Mesendoderm (in vitro differentiated cells): ENCODE data around the gene WNT3A.

Experiments
- DNase-seq: peaks from one replicate; pipeline ENCODE4 v3.0.0; 2013
- H2AK5ac ChIP-seq: 2 replicates; pipeline ENCODE4 v1.6.1; 2013; ENCODE audit warnings: low read length, inconsistent platforms
- H2BK120ac ChIP-seq: 2 replicates; pipeline ENCODE4 v1.6.1; 2013; ENCODE audit warnings: low read depth, mild to moderate bottlenecking, low read length, moderate library complexity, mixed read lengths
- H2BK15ac ChIP-seq: replicated peaks from 2 replicates; pipeline ENCODE4 v1.6.1; 2013; ENCODE audit warnings: low read depth, mild to moderate bottlenecking, moderate library complexity
- H2BK5ac ChIP-seq: 2 replicates; pipeline ENCODE4 v1.6.1; 2013; ENCODE audit warnings: low read length, inconsistent platforms
- H3K18ac ChIP-seq: 2 replicates; pipeline ENCODE4 v1.6.1; 2013; ENCODE audit warnings: mild to moderate bottlenecking, low read length, mixed read lengths
- H3K23ac ChIP-seq: one replicate; pipeline ENCODE4 v1.6.1; 2013; ENCODE audit warnings: low read length
- H3K27ac ChIP-seq: 2 replicates; pipeline ENCODE4 v1.5.1; 2013; ENCODE audit warnings: low read depth, mild to moderate bottlenecking, inconsistent platforms, low read length, moderate library complexity
- H3K27me3 ChIP-seq: 2 replicates; pipeline ENCODE4 v1.6.1; 2013; ENCODE audit warnings: low read length, control low read depth, mild to moderate bottlenecking, inconsistent platforms; ENCODE audit not compliant: insufficient read depth, poor library complexity
- H3K36me3 ChIP-seq: 2 replicates; pipeline ENCODE4 v1.6.1; 2013; ENCODE audit warnings: low read length, inconsistent platforms; ENCODE audit not compliant: control insufficient read depth, insufficient read depth
- H3K4ac ChIP-seq: one replicate; pipeline ENCODE4 v1.6.1; 2013; ENCODE audit warnings: low read depth, mild to moderate bottlenecking, low read length, moderate library complexity
- H3K4me1 ChIP-seq: 2 replicates; pipeline ENCODE4 v1.6.1; 2013; ENCODE audit warnings: low read depth, low read length, inconsistent platforms; ENCODE audit not compliant: control insufficient read depth
- H3K4me2 ChIP-seq: 2 replicates; pipeline ENCODE4 v1.6.1; 2013; ENCODE audit warnings: low read length
- H3K4me3 ChIP-seq: 2 replicates; pipeline ENCODE4 v1.5.1; 2013; ENCODE audit warnings: mild to moderate bottlenecking, low read length
- H3K56ac ChIP-seq: one replicate; pipeline ENCODE4 v1.6.1; 2013; ENCODE audit warnings: low read length
- H3K79me1 ChIP-seq: 2 replicates; pipeline ENCODE4 v1.6.1; 2013; ENCODE audit warnings: low read length, inconsistent platforms
- H3K79me2 ChIP-seq: 2 replicates; pipeline ENCODE4 v1.6.1; 2013; ENCODE audit warnings: mild to moderate bottlenecking, low read length; ENCODE audit not compliant: control insufficient read depth, insufficient read depth
- H3K9ac ChIP-seq: 2 replicates; pipeline ENCODE4 v1.6.1; 2013; ENCODE audit warnings: low read length, inconsistent platforms
- H4K5ac ChIP-seq: one replicate; pipeline ENCODE4 v1.6.1; 2013; ENCODE audit warnings: low read length
- H4K8ac ChIP-seq: one replicate; pipeline ENCODE4 v1.6.1; 2013; ENCODE audit warnings: low read depth, mild to moderate bottlenecking, control low read depth, low read length, moderate library complexity
- WGBS: extraction: QIAGEN DNeasy Blood & Tissue Kit; methylation state at CpG from one replicate; pipeline ENCODE4 v1.1.7; 2013; ENCODE audit warnings: low lambda C conversion rate, missing lambda C conversion rate; ENCODE audit not compliant: insufficient coverage; ENCODE audit errors: extremely low coverage; 5-methylcytosine and 5-hydroxymethylcytosine counted together

The WNT3A gene

DNA sequence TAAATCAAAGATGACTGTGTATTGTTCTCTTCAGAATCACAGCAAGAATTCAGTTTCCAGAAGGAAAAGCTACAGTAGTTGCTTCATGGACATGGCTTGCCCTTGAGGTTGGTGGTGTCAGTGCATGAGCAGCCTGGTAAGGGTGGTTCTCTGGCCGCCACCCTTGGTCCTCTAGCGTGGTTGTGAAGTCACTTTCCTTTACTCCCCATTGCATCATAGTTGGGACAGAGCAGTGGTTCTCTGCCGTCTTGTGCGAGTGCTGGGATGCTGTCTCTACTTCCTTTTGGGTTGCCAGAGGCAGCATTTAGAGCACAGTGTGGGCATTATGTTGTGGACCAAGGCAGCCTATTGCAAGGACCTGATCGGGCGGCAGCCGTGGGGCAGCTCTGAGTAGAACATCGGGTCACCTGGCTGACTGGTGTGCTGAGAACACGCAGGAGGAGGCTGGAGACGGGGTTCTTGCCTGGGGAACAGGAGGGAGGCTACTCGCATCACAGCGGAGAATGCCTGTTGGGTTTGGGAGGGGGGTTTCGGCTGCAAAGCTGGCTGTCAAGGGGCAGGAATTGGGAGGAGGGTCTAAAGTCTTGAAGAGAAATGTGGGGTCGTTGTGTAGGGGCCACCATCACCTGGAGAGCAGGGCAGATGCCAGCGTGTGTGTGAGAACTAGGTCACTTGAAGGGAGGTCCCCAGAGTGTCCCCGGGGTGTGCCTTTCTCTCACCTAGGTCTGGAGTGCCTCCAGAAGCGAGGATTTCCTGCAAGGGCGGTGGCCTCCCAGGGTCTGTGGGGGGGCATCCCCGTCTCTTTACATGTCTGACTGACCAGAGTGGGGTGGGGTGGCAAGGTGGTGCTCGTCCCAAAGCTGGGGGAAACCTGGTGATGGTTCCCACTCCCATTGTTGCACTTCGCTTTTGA, 82.0 kb downstream of the WNT3A start:
- H2AK5ac ChIP-seq: no peak overlapping the region
- no CpG with 5 or more reads among the region's 21 CpGs for WGBS
- H3K36me3 ChIP-seq: peaks cover 10% of the 10 kb centered on the region
- H2BK120ac ChIP-seq: no peak overlapping the region
- H4K5ac ChIP-seq: no peak overlapping the region
- H3K27ac ChIP-seq: no peak overlapping the region
- no peak overlapping the region for H3K9ac ChIP-seq
- peaks cover 100% of the 10 kb centered on the region for H3K79me2 ChIP-seq
- H3K4ac ChIP-seq: no peak overlapping the region
- no peak for DNase-seq
- H3K56ac ChIP-seq: no peak overlapping the region
- H3K4me2 ChIP-seq: no peak overlapping the region
- no peak overlapping the region for H3K18ac ChIP-seq
- H2BK5ac ChIP-seq: no peak overlapping the region
- H3K4me3 ChIP-seq: no peak overlapping the region
- H3K27me3 ChIP-seq: no peaks in the 10 kb centered on the region
- peak overlapping the region; percentile 86 for H3K23ac ChIP-seq
- peaks cover 21% of the 10 kb centered on the region for H3K4me1 ChIP-seq
- H4K8ac ChIP-seq: no peak overlapping the region
- no peak overlapping the region for H2BK15ac ChIP-seq
- H3K79me1 ChIP-seq: peaks cover 5% of the 10 kb centered on the region

DNA sequence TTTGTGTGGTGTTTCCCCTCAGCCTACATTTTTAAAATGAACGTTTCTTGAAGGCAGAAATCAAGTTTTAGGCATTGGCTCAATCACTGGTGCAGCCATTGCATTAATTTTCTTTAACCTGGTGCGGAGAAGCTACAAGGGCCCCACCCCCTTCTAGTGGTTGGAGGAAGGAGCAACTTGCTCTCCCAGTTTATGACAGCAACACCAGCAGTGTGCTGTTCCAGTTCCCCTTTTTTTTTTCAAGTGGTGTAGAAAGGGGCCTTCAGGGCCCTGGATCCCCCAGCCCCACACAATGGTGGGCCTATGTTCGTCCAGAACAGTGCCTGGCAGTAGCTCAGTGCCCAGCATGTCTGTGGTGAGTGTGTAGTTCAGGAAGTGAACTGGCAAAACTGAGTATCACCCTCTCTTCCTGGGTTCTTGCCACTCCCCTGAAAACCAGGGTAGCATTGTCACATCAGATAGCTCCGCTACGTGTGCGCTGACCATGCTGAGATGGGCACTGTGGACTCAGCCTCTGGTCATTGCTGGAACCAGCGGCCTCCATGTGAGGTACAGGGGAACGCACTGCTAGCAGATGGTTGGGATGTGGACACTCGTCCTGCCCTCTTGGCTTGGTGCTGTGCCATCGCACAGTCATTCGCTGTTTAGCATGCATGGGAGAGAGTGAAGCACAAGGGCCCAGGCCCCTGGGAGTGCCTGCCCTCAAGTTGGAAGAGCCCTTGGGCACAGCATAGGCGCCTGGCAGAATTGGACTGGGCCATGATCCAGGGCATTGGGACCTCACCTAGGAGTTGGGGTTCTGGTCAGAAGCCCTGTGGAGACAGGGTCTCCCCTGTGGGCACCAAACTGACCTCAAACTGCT, 83.0 kb downstream of the WNT3A start:
- no peak for DNase-seq

DNA sequence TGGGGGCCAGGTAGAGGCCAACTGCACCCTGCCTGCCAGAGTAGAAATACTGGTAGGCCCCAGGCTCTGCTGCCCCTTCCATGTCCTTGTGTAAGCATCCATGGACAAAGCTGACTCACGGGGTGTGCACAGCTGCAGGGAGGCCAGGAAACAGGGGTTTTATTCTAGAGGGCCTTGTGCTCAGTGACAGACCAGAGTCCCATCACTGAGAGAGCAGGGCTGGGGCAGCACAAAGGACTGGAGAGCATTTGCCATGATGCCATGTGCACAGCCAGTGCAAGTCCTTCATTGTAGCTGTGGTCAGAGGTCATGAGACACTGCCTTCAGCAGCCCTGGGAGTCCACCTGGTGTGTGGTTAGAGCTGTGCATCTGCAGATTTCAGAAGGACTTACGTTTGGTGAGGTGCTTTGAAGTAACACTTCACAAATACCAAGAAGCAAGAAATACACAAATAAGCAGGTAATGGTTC, 83.8 kb downstream of the WNT3A start:
- Histone ChIP-seq H3K9ac (no peak overlapping the region), H3K4me1 (peaks cover 13% of the 10 kb centered on the region), H3K27ac (no peak overlapping the region), H4K8ac (no peak overlapping the region), H3K4me3 (no peak overlapping the region), H2BK15ac (no peak overlapping the region), H3K23ac (no peak overlapping the region), H3K56ac (no peak overlapping the region), H2BK5ac (no peak overlapping the region), H2AK5ac (no peak overlapping the region), H2BK120ac (no peak overlapping the region), H3K4ac (no peak overlapping the region), H3K27me3 (no peaks in the 10 kb centered on the region), H4K5ac (no peak overlapping the region), H3K79me2 (peaks cover 100% of the 10 kb centered on the region), H3K4me2 (no peak overlapping the region), H3K18ac (no peak overlapping the region), H3K79me1 (peaks cover 6% of the 10 kb centered on the region), H3K36me3 (peaks cover 10% of the 10 kb centered on the region)
- no CpG with 5 or more reads among the region's 2 CpGs for WGBS
- DNase-seq: no peak

More for the DNA sequence above, 83.0 kb downstream of the WNT3A start:
- WGBS: no CpG with 5 or more reads among the region's 12 CpGs
- Histone ChIP-seq H4K5ac (no peak overlapping the region), H3K4me3 (no peak overlapping the region), H2AK5ac (no peak overlapping the region), H3K4me1 (peaks cover 17% of the 10 kb centered on the region), H3K27ac (no peak overlapping the region), H3K4me2 (no peak overlapping the region), H3K23ac (no peak overlapping the region), H2BK15ac (no peak overlapping the region), H3K79me1 (peaks cover 5% of the 10 kb centered on the region), H3K36me3 (peaks cover 10% of the 10 kb centered on the region), H2BK120ac (no peak overlapping the region), H3K27me3 (no peaks in the 10 kb centered on the region), H3K9ac (no peak overlapping the region), H3K79me2 (peaks cover 100% of the 10 kb centered on the region), H3K56ac (no peak overlapping the region), H3K4ac (no peak overlapping the region), H4K8ac (no peak overlapping the region), H2BK5ac (no peak overlapping the region), H3K18ac (no peak overlapping the region)

DNA sequence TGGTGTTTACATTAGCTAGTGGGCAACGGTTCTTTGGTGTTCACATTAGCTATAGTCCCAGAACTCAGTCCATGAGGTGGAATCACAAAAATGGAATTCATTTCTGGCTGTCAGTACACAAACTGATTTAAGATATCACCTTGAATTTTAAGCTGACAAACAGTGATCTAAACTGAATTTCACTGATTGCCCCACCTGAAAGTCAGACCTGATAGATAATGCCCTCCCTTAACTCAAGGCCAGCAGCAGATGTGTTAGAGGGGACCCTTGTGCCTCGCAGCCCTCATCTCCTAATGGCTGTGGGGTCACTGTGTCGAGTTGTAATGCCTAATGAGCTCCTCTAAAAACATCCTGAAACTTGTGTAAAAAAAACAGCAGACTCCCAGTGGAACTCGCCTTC, 84.3 kb downstream of the WNT3A start:
- no CpG with 5 or more reads among the region's 4 CpGs for WGBS
- Histone ChIP-seq H3K4me3 (no peak overlapping the region), H3K79me1 (peaks cover 5% of the 10 kb centered on the region), H3K27me3 (no peaks in the 10 kb centered on the region), H2BK120ac (no peak overlapping the region), H4K5ac (no peak overlapping the region), H2BK5ac (no peak overlapping the region), H3K9ac (no peak overlapping the region), H3K27ac (no peak overlapping the region), H4K8ac (no peak overlapping the region), H3K4me1 (peaks cover 9% of the 10 kb centered on the region), H3K4me2 (no peak overlapping the region), H3K79me2 (peaks cover 100% of the 10 kb centered on the region), H3K36me3 (peaks cover 10% of the 10 kb centered on the region), H2BK15ac (no peak overlapping the region), H2AK5ac (no peak overlapping the region), H3K23ac (no peak overlapping the region), H3K56ac (no peak overlapping the region), H3K18ac (no peak overlapping the region), H3K4ac (no peak overlapping the region)
- no peak for DNase-seq

DNA sequence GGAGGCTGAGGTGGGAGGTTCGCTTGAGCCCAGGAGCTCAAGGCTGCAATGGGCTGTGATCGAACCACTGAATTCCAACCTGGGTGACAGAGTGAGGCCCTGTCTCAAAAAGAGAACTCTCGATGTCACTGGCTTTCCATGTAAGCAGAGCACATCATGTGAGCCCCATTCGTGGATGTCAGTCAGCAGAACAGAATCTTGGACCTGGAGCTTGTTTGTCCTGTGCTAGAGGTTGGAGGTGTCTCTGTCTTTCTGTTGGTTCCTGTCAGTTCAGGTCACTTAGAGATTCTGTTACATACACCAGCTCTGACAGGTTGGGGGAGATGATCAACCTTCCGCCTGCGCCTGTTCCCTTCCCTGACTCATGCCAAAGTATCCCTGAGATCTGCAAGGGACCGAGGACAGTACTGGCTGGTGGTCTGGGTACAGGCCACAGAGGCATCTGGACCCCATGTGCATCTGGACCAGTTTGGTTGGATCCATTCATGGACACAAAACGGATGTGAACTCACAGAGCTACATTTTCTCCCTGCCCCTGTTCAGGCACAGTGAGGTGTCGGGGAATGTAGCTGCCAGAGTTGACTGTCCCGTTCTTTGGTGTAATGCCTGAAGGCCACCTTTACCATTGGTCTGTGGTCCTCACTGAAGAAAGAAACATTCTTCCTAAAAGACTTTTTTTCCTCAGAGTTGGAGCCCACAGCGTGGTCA, 85.7 kb downstream of the WNT3A start:
- Histone ChIP-seq H3K4me2 (no peak overlapping the region), H3K23ac (no peak overlapping the region), H3K79me2 (peaks cover 100% of the 10 kb centered on the region), H2BK15ac (no peak overlapping the region), H2BK120ac (no peak overlapping the region), H3K9ac (no peak overlapping the region), H3K4me1 (peaks cover 6% of the 10 kb centered on the region), H3K27ac (no peak overlapping the region), H3K4me3 (no peak overlapping the region), H2BK5ac (no peak overlapping the region), H2AK5ac (no peak overlapping the region), H3K27me3 (no peaks in the 10 kb centered on the region), H3K36me3 (peaks cover 12% of the 10 kb centered on the region), H3K4ac (no peak overlapping the region), H3K79me1 (peaks cover 13% of the 10 kb centered on the region), H3K56ac (no peak overlapping the region), H4K8ac (no peak overlapping the region), H4K5ac (no peak overlapping the region), H3K18ac (no peak overlapping the region)
- no CpG with 5 or more reads among the region's 11 CpGs for WGBS
- DNase-seq: no peak
